ENCODE data around the gene PARPBP. TPM values are rescaled to one million over a fixed set of nuclear protein-coding genes. Genes with fewer than 3 reads are reported as not detected.

PARPBP gene
- total RNA-seq, 1 experiment from 2014 or later = 28.2 TPM

DNA sequence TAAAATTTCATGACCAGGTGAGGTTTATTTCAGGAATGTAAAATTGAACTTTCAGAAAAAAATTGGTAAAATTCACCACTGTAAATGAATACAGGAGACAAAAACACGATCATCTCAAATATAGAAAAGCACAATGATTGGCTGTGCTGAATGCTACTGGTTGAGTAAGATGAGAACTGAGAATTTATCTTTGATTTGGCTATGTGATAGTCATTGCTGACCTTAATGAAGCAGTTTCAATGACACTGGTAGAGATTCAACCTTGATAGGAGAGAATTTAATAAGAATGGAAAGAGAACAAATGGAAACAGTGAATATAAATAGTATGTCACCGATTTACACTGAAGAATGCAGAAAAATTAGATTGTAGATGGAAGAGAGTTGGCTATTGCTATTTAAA, 84.0 kb downstream of the PARPBP start:
- Mint-ChIP-seq H3K4me3 (ENCODE audit: unreplicated experiment) (no peak overlapping the region), H3K27ac (ENCODE audit: unreplicated experiment) (no peak overlapping the region), H3K9me3 (ENCODE audit: unreplicated experiment) (peaks cover 26% of the 10 kb centered on the region), H3K36me3 (ENCODE audit: insufficient read depth, unreplicated experiment) (peaks cover 14% of the 10 kb centered on the region), H3K27me3 (ENCODE audit: insufficient read depth, unreplicated experiment) (no peaks in the 10 kb centered on the region), H3K4me1 (ENCODE audit: low read depth, unreplicated experiment) (no peaks in the 10 kb centered on the region)
- no peak for DNase-seq
- Histone ChIP-seq H3K4me3 (ENCODE audit: low read depth, low read length) (no peak overlapping the region), H3K36me3 (ENCODE audit: control insufficient read depth, insufficient read depth, low read length) (no peaks in the 10 kb centered on the region; the same call in 1 of the 2 replicates), H3K4me1 (no peaks in the 10 kb centered on the region), H3K27me3 (replicated peaks; ENCODE audit: control insufficient read depth, insufficient read depth, low read length) (no peaks in the 10 kb centered on the region), H3K9me3 (no peaks in the 10 kb centered on the region)
- TF ChIP-seq, protein P1, sequence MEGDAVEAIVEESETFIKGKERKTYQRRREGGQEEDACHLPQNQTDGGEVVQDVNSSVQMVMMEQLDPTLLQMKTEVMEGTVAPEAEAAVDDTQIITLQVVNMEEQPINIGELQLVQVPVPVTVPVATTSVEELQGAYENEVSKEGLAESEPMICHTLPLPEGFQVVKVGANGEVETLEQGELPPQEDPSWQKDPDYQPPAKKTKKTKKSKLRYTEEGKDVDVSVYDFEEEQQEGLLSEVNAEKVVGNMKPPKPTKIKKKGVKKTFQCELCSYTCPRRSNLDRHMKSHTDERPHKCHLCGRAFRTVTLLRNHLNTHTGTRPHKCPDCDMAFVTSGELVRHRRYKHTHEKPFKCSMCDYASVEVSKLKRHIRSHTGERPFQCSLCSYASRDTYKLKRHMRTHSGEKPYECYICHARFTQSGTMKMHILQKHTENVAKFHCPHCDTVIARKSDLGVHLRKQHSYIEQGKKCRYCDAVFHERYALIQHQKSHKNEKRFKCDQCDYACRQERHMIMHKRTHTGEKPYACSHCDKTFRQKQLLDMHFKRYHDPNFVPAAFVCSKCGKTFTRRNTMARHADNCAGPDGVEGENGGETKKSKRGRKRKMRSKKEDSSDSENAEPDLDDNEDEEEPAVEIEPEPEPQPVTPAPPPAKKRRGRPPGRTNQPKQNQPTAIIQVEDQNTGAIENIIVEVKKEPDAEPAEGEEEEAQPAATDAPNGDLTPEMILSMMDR (IDR thresholded peaks at IDR 0.05; ENCODE audit: insufficient read depth in 1 of 2, low read depth in 1 of 2, low read length in 1 of 2, severe bottlenecking in 1 of 2, unreplicated experiment in 1 of 2) = no peak
- no TSS peak for BruUV-seq (replicated peaks)
- intact Hi-C loops (cut with micrococcal nuclease; ENCODE audit: unreplicated experiment) = no loop called here
- POLR2A ChIA-PET = no interaction called here
- CTCF ChIA-PET = no interaction called here

DNA sequence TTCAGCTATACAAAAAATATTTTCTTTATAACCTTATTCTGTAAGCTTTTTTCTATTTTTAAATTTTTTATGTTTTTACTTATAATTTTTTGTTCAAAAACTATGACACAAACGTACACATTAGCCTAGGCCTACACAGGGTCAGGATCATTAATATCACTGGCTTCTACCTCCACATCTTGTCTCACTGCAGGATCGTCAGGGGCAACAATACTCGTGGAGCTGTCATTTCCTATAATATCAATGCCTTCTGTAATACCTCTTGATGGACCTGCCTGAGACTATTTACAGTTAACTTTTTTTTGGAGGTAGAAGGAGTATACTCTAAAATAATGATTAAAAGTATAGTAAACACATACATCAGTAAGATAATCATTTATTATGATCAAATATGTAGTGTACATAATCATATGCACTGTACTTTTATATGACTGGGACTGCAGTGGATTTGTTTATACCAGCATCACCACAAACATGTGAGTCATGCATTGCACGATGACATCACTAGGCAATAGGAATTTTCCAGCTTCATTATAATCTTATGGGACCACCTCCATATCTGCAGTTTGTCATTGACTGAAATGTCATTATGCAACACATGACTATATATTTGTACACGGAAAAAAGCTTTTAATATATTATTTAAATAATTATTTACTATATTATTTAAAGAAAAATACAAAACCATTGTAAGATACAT, 96.2 kb downstream of the PARPBP start:
- Histone ChIP-seq H3K4me3 (ENCODE audit: low read depth, low read length) (no peak overlapping the region), H3K27me3 (replicated peaks; ENCODE audit: control insufficient read depth, insufficient read depth, low read length) (no peaks in the 10 kb centered on the region), H3K9me3 (no peaks in the 10 kb centered on the region), H3K4me1 (no peaks in the 10 kb centered on the region), H3K36me3 (ENCODE audit: control insufficient read depth, insufficient read depth, low read length) (no peaks in the 10 kb centered on the region)
- no peaks in the 10 kb centered on the region for H3K4me1 Mint-ChIP-seq (ENCODE audit: low read depth, unreplicated experiment)
- H3K4me3 Mint-ChIP-seq (ENCODE audit: unreplicated experiment) = no peak overlapping the region
- no peaks in the 10 kb centered on the region for H3K9me3 Mint-ChIP-seq (ENCODE audit: unreplicated experiment)
- no peak overlapping the region for H3K27ac Mint-ChIP-seq (ENCODE audit: unreplicated experiment)
- ChIA-PET CTCF (no interaction called here), POLR2A (no interaction called here)
- intact Hi-C loops (cut with micrococcal nuclease; ENCODE audit: unreplicated experiment) = no loop called here
- H3K36me3 Mint-ChIP-seq (ENCODE audit: insufficient read depth, unreplicated experiment) = no peaks in the 10 kb centered on the region
- no peaks in the 10 kb centered on the region for H3K27me3 Mint-ChIP-seq (ENCODE audit: insufficient read depth, unreplicated experiment)
- TF ChIP-seq, protein P1 (IDR thresholded peaks at IDR 0.05; ENCODE audit: insufficient read depth in 1 of 2, low read depth in 1 of 2, low read length in 1 of 2, severe bottlenecking in 1 of 2, unreplicated experiment in 1 of 2) = no peak
- no TSS peak for BruUV-seq (replicated peaks)
- DNase-seq = no peak

DNA sequence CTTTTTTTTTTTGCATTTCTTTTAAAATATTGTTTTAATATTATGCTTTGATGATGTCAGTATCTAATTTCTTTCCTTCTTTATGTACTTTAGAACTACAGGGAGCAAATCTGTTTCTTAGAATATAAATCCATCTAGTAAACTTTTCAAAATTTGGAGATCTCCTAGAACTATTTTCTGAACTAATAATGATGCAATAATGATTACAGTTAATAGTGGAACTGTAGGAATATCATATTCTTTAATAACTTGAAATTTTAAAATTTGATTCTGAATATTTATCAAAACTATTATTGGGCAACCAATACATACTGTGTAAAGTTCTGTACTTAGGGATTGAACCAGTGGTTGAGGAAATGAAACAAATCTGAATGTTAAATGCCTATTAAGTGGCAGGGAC, 100.8 kb downstream of the PARPBP start:
- Mint-ChIP-seq H3K4me1 (ENCODE audit: low read depth, unreplicated experiment) (no peaks in the 10 kb centered on the region), H3K9me3 (ENCODE audit: unreplicated experiment) (no peaks in the 10 kb centered on the region), H3K27me3 (ENCODE audit: insufficient read depth, unreplicated experiment) (no peaks in the 10 kb centered on the region), H3K4me3 (ENCODE audit: unreplicated experiment) (no peak overlapping the region), H3K36me3 (ENCODE audit: insufficient read depth, unreplicated experiment) (no peaks in the 10 kb centered on the region), H3K27ac (ENCODE audit: unreplicated experiment) (no peak overlapping the region)
- Histone ChIP-seq H3K27me3 (replicated peaks; ENCODE audit: control insufficient read depth, insufficient read depth, low read length) (no peaks in the 10 kb centered on the region), H3K9me3 (no peaks in the 10 kb centered on the region), H3K36me3 (ENCODE audit: control insufficient read depth, insufficient read depth, low read length) (no peaks in the 10 kb centered on the region), H3K4me1 (no peaks in the 10 kb centered on the region), H3K4me3 (ENCODE audit: low read depth, low read length) (no peak overlapping the region)
- TF ChIP-seq, protein P1 (IDR thresholded peaks at IDR 0.05; ENCODE audit: insufficient read depth in 1 of 2, low read depth in 1 of 2, low read length in 1 of 2, severe bottlenecking in 1 of 2, unreplicated experiment in 1 of 2) = no peak
- ChIA-PET POLR2A (no interaction called here), CTCF (no interaction called here)
- no peak for DNase-seq
- intact Hi-C loops (cut with micrococcal nuclease; ENCODE audit: unreplicated experiment) = no loop called here
- no TSS peak for BruUV-seq (replicated peaks)
